ENCODE measurements around the gene CARD14. TPM values are rescaled to one million over a fixed set of nuclear protein-coding genes. Genes with fewer than 3 reads are reported as not detected.

CARD14 gene
- total RNA-seq, 1 experiment from 2014 or later, result 0.24 TPM

GRCh38 chr17:80227156-80227555, 57.3 kb downstream of the CARD14 start:
- H2BK120ac ChIP-seq (ENCODE audit: low read depth, low read length, poor library complexity, severe bottlenecking), result no peak overlapping the region
- no peak overlapping the region for H4K5ac ChIP-seq (ENCODE audit: insufficient read length, low read depth, low read length)
- no peak overlapping the region for H3K18ac ChIP-seq (ENCODE audit: insufficient read length, low read depth, low read length)
- no peak overlapping the region for H4K91ac ChIP-seq (ENCODE audit: insufficient read length, low read depth, low read length)
- Mint-ChIP-seq H3K27me3 (ENCODE audit: low read depth) (no peaks in the 10 kb centered on the region), H3K9me3 (peaks cover 7 to 11% of the 10 kb centered on the region in 2 experiments), H3K27ac (no peak overlapping the region), H3K36me3 (ENCODE audit: insufficient read depth in 1 of 3, low read depth in 3 of 3) (peaks cover 21 to 43% (median 36%) of the 10 kb centered on the region in 3 experiments), H3K4me3 (no peak overlapping the region), H3K4me1 (peaks cover 24 to 26% of the 10 kb centered on the region in 2 experiments)
- no peaks in the 10 kb centered on the region for H3K4me1 ChIP-seq (ENCODE audit: insufficient read depth, low read length)
- no peak overlapping the region for H3K14ac ChIP-seq (ENCODE audit: insufficient read depth, low read length)
- H3K27me3 ChIP-seq (ENCODE audit: insufficient read depth, low read length), result no peaks in the 10 kb centered on the region
- no peak for TF ChIP-seq CTCF (conservative IDR thresholded peaks at IDR 0.05)
- H3K9ac ChIP-seq (ENCODE audit: extremely low read depth, insufficient read length, low read length), result no peak overlapping the region
- H3K23me2 ChIP-seq (ENCODE audit: insufficient read length, low read depth, low read length, poor library complexity, severe bottlenecking), result no peaks in the 10 kb centered on the region
- no peak overlapping the region for H2BK5ac ChIP-seq (ENCODE audit: insufficient read length, low read length)
- H2BK15ac ChIP-seq (ENCODE audit: low read depth, low read length), result no peak overlapping the region
- no peak overlapping the region for H3K4ac ChIP-seq (ENCODE audit: low read depth, low read length)
- H3K23ac ChIP-seq (ENCODE audit: insufficient read length, low read depth, low read length), result no peak overlapping the region
- no peaks in the 10 kb centered on the region for H4K20me1 ChIP-seq (ENCODE audit: control insufficient read depth, insufficient read depth, insufficient read length)
- no peak overlapping the region for H2AFZ ChIP-seq (ENCODE audit: low read length)
- H4K8ac ChIP-seq (replicated peaks; ENCODE audit: insufficient read length, low read depth, low read length), result no peak overlapping the region
- H3T11ph ChIP-seq (ENCODE audit: low read length), result no peak overlapping the region
- no peaks in the 10 kb centered on the region for H3K79me2 ChIP-seq (ENCODE audit: insufficient read depth, low read length)
- no peak overlapping the region for H2AK5ac ChIP-seq (ENCODE audit: insufficient read length, low read length)
- WGBS (ENCODE audit: extremely low coverage, insufficient read length, low lambda C conversion rate), result no CpG with 5 or more reads among the region's 4 CpGs
- no peak overlapping the region for H3K4me2 ChIP-seq (ENCODE audit: insufficient read depth, insufficient read length, low read length)
- no peak overlapping the region for H2BK12ac ChIP-seq (ENCODE audit: insufficient read length, low read depth, low read length)
- H2BK20ac ChIP-seq (ENCODE audit: low read depth, low read length, poor library complexity, severe bottlenecking), result no peak overlapping the region
- H3K27ac ChIP-seq (ENCODE audit: insufficient read length, low read depth, low read length), result no peak overlapping the region
- no peaks in the 10 kb centered on the region for H3K79me1 ChIP-seq (ENCODE audit: insufficient read depth, low read depth, low read length, poor library complexity, severe bottlenecking)
- H3K56ac ChIP-seq (ENCODE audit: insufficient read length, low read depth, low read length), result no peak overlapping the region
- H3K9me3 ChIP-seq (ENCODE audit: control insufficient read depth, low read depth, low read length), result no peaks in the 10 kb centered on the region
- no peak for DNase-seq
